ENCODE measurements around the gene COPZ2. TPM values are rescaled to one million over a fixed set of nuclear protein-coding genes. Genes with fewer than 3 reads are reported as not detected.
"Not testable (repeated sequence)": the region's sequence is repeated elsewhere in the genome, so short reads cannot be mapped to it uniquely, and the experiment has no call there.

COPZ2 gene
- total RNA-seq, 1 donor from 2014 or later, result 4.6 TPM

DNA sequence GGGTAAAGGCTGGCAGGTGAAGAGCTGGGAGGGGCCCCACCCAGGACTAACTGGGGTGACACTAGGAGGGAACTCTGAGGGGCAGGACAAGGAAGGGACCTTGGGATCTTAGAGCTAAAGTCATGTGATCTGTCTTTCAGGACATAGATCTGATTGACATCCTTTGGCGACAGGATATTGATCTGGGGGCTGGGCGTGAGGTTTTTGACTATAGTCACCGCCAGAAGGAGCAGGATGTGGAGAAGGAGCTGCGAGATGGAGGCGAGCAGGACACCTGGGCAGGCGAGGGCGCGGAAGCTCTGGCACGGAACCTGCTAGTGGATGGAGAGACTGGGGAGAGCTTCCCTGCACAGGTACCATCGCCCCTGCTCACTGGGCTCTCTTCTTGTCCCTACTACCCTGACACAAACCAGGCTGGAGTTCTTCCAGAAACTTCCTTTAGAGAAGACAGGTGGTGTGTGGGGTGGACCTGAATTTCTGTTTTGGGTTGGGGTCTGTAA is 18.7 kb upstream of the COPZ2 start:
- DNase-seq (ENCODE audit: low read depth in 2 of 2), result no peak

DNA sequence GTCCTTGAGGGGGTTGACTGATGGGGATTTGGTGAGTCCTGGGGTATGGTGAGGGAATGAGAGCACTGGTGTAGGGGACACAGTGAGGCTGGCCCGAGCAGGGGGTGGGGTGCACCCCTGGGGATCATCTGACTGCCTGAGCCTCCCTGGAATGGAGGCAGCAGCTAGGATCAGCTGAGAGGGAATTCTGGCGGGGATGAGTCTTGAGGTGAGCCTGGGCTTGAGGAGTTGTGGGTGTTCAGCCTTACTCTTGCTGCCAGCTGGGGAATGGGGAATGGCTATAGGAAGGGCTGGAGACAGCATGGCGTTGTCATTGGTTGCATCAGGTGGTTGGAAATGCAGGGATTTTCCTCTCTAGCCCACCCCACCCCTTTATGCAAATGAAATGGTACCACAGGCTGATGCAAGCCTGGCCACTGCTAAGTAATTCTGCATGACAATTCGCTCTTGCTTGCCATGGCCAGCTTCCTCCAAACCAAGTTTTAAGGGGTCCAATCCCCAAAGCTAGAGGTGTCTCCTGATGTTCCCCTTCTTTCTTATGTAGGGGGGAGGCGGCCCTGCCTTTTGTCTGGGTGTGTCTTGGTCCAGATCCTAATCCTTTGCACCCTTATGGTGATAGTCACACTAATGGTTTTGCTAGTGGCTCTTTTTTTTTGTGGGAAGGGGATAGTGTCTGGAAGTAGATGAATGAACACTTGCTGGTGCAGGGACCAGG is 18.1 kb upstream of the COPZ2 start:
- DNase-seq (ENCODE audit: low read depth in 2 of 2), result peak in 1 of 2 donors; percentile 33

DNA sequence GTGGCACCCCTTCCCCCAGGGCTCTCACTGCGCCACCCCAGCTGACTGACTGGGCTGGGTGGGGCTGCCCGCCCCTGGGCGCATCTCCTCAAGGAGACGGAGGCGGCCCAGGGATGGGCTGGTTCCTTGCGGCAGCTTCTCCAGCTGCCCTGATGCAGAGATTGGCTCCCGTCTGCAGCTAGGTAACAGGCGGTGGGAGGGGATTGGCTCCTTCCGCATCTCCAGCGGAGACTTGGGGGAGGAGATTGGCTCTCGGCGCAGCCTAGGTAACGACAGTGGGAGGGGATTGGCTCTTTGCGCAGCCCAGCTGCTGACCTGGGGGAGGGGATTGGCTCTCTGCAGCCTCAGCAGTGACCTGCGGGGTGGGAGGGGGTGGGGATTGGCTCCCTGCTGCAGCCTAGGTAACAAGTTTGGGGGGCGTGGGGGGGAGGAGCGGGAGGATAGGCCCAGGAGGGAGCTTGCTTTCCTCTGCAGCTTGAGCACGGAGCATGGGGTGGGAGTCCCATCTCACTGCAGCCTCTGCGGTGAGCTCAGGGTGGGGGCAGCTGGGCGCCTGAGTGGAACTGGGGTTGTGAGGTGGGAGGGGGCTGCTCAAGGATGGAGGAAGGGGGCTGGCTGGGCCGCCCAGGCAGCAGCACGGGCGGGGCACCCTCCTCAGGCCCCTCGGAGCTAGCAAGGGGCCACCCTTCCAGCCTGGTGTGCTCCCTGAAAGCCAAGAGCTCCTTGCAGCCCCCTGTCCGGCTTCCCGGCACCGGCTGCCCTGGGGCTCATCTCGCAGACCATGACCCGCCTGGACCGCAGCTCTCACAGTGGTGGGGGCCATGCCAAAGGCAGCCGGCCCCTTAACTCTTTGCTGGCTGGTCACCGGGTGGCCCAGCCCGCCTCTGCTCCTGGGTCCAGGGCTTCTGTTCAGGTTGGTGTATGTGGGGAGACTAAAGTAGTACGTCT is 16.9 kb upstream of the COPZ2 start:
- DNase-seq (ENCODE audit: low read depth in 2 of 2), result peak; percentile 57 to 61

DNA sequence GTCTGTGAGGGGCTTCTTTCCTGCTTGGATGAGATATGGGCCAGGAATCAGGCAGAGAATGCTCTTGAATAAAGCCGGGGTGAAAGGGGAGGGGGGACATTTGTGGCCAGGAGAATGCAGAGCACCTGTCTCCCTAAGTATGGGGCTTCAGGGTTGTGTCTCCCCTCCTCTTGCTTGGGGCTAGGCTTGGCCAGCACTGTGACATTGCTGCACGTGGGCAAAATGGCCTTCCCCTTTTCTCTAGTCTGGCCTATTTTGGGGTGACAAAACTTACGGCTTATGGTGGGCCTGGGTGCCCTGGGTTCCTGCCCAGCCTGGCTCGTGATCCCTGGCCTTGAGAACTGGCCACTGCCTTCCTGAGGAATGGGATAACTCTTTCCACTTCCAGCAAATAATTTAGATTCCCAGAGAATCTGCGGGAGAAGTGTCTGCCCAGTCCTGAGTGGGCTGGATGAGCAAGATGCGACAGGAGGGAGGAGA is 16.2 kb upstream of the COPZ2 start:
- no peak for DNase-seq (ENCODE audit: low read depth in 2 of 2)

DNA sequence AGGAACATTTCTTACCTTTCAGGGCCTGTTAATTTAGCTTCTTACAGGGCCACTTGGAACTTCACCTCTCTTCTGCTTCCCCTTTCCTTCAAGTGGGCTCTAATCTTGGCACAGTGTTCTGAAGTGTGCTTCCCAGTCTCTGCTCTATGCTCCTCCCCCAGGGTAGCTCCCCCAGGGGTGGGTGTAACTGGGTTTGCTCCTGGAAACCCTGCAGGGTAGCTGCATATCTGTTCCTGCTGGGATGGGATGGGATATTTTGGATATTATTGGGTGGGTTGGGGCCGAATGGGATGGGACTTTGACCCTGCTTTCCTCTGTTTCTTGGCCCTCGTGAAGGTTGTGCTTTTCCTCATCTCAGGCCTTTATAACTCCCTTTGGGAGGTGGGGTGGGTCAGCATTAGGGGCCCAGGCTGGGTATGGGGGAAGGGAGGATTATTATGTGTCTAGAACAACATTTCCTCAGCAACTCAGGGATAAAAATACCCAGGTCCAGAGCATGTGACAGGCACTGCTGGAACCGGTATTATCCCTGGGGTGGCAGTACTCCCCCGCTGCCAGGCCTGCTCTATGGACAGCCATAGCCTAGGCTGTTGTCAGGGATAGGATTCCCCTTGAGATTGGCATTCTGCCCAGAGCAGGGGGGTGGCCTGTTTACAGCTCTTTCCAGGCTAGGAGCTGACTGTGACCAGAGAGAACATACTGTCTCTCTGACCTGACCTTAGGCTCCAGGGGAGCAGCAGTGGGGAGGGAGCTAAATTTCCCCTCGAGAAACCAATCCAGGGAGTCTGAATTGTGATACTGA is 15.6 kb upstream of the COPZ2 start:
- DNase-seq (ENCODE audit: low read depth in 2 of 2), result peak; percentile 62 to 96

DNA sequence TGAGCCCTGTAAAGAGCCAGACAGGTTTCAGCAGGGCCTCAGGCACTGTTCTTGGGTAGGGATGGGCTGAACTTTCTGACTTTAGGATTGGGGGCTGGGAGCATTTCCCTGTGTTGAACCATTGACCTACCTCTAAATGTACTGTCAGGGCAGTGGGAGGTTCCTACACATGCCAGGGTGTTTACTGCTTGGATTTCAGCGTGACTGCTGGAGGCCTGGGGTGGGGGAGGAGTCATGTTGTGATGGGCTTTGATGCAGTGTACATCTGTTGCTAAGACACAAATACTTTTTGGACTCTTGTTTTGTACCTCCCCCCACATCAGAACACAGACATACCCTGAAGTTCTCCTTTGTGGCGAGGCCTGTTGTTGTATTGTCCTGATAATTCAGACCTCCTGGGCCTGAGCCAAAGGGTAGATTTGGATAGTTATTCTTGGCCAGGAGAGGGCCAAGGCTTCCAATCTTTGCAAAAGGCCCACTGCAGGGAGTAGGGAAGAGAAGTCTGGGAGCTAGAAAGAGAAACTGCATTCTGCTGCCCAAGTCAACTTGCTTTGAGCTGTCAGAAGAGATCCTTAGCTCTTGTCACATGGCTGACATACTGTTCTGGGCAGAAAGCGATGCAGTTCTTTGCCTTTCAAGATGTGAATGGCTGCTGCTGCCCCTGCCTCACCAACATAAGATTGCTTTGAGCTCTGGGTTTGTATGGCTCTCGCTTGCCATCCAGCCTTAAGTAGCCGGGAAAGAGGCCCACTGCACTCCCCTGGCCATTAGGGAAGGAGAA is 14.3 kb upstream of the COPZ2 start:
- DNase-seq (ENCODE audit: low read depth in 2 of 2), result peak; percentile 86 to 88

DNA sequence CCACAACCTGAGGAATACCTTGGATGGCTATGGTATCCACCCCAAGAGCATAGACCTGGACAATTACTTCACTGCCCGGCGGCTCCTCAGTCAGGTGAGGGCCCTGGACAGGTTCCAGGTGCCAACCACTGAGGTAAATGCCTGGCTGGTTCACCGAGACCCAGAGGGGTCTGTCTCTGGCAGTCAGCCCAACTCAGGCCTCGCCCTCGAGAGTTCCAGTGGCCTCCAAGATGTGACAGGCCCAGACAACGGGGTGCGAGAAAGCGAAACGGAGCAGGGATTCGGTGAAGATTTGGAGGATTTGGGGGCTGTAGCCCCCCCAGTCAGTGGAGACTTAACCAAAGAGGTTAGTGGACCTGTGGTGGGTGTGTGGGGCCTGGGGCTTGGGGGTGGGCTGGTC is 13.7 kb upstream of the COPZ2 start:
- no peak for DNase-seq (ENCODE audit: low read depth in 2 of 2)

DNA sequence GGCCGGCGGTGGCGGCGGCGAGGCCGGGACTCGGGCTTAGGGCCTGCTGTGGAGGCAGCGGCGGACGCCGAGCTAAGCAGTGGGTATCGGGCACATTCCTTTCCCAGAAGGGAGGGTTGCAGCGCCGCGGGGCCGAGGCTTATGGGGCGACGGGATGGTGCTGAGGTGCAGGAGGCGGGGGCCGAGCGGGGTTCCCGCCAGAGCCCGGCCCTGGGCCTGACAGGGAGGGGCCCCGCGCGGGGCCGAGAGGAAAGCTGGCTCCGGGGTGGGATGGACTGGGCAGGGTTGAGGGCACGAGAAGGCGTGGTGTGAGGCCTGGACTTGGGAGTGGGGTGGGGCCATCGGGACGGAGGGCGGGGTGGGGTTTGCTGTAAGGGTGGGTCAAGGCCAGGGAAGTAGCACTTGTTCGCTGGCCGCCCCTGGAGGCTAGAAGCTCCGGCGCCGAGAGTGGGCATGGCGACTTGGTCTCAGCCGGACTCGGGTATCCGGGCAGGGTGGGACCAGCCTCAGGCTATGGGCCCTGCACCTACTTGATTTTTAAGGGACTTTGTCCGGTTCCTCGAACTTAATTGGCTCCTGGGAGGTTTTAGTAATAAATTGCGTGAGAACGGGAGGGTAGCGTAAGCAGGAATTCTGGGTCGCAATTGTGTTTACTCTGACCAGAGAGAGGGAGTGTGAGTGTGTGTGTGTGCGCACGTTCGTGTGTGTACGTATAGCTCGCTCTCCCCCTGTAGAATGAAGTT is 11.0 kb upstream of the COPZ2 start:
- peak; percentile 90 to 95 for DNase-seq (ENCODE audit: low read depth in 2 of 2)

DNA sequence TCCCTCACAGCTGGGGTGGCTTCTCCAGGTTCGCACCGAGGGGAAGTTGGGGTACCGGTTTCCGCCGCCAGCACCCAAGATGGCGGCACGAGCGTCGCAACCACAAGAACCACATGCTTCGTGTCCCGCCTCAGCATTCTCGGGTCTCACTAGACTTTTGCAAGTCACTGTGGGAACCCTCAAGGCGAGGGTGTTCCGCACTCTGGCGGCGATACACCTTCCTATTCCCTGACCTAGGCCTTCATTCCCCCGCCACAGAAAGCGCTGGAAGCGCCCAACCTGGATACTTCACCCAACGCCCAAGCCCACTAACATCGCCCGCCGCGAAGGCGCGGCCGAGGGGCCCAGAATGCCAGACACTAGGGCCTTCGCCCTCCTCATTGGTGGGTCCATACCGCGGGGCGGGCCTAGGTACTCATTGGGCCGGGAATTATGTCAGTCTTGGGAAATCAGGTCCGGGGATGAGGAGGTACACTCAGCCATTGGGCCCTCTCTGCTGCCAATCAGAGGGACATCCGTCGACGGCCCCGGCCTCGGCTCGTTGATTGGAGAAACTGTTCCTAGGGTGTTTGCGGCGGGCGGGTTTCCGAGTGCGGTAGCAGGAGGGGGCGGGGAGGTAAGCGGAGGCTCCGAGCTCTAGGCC is 10.3 kb upstream of the COPZ2 start, which contains the start of gene NFE2L1:
TSS of gene NFE2L1 (plus strand) at position 619 of the 643 bp plus-strand sequence. CDS start 2,760 bp downstream, outside the sequence.
- peak; percentile 100 for DNase-seq (ENCODE audit: low read depth in 2 of 2)

DNA sequence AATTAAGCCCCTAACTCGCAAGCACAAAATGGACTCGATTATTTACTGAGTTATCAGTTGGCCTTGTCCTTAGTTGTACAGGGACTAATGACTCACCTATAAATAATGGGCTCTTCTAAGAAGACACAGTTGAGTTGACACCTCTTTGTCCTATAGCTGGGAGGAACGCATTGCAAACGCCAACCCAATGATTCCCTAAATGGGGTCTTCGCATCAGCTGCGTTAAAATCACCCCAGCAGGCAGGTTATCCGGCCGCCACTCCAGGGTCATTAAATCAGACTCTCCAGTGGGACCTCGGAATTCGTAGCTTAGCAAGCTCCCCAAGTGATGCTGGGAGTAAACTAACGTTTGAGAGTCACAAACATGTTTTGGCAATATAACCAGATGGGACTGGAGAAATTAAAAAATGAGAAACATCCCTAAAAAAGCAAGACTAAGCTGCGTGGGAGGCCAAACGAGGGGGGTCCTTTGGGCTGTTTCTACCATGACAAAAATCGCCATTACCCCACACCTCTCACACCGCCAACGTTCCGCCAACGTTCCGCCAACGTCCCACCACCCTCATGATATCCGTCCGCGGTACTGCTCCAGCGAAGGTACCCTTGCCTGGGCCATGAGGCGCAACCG is 9.6 kb upstream of the COPZ2 start:
- DNase-seq (ENCODE audit: low read depth in 2 of 2), result peak in 1 of 2 donors; percentile 78

DNA sequence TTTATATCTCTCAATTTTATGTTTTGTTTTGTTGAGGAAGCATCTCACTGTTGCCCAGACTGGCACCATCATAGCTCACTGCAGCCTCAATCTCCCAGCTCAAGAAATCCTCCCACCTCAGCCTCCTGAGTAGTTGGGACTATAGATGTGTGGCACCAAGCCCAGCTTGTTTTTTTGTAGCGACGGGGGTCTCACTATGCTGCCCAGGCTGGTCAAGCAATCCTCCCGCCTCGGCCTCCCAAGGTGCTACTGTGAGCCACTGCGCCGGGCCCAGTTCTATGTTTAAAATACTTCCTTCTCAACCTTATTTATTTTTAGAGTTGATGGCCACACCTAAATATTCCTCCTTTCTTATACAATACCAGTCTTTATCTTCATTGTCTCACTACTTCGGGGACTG is 8.7 kb upstream of the COPZ2 start:
- no peak for DNase-seq (ENCODE audit: low read depth in 2 of 2)

DNA sequence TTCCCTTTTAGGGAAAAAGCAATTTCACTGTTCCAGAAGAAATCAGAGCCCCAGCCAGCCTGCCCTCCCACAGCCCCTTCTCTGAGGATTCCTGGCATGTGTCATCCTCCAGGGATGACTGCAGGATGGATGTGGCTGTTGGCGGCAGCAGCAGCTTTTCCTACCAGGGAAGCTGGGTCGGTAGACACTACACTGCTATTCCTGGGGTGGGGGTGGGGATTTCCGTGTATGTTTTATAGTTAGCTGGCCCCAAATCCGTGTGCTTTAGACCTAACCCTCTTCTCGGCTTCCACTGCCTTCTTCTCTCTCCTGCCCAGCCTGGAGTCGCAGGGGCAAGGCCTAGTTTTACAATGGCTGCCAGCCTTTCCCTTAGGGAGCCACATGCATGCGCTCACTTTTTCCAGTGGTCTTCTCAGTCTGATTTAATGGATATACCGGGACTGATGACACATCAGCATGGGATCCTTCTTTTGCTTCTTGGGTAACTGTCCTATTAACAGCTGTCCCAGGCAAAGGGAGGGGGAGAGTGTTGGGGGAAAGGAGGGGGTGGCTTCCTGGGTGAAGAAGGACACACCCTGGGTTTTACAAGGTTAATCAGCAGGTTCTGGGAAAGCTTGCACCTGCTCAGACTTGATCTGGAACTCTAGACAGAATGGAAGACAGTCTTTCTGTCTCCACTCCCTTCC is 7.9 kb upstream of the COPZ2 start:
- DNase-seq (ENCODE audit: low read depth in 2 of 2), result peak in 1 of 2 donors; percentile 48

DNA sequence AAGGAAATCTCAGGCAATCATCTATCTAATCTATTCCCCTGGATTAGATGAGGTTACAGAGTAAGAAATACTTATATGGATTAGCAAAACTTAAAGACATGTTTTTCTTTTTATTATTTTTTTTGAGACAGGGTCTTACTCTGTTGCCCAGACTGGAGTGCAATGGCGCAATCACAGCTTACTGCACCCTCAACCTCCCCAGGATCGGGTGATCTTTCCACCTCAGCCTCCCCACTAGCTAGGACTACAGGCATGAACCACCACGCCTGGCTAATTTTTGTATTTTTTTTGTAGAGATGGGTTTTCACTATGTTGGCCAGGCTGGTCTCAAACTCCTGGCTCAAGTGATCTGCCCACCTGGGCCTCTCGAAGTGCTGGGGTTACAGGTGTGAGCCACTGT is 7.3 kb upstream of the COPZ2 start:
- DNase-seq (ENCODE audit: low read depth in 2 of 2), result no peak

DNA sequence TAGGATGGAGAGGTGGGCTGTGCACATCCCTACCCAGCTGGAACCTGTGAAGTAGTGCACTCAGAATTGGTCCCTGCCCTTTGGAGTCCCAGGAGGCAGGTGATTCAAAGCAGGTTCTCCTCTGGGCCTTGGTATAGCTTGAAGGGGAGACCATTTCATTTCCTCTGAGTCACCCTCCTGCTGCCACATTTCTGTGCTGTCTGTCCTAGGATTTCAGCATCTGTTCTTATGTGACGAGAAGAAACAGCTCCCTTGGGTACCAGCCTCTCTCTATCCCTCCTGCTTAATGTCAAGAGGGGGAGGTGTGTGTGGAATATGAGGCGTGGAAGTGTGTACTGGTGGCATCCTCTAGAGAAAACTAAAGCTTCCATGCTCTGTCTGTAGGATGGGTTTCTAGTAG is 5.6 kb upstream of the COPZ2 start:
- DNase-seq (ENCODE audit: low read depth in 2 of 2), result no peak

DNA sequence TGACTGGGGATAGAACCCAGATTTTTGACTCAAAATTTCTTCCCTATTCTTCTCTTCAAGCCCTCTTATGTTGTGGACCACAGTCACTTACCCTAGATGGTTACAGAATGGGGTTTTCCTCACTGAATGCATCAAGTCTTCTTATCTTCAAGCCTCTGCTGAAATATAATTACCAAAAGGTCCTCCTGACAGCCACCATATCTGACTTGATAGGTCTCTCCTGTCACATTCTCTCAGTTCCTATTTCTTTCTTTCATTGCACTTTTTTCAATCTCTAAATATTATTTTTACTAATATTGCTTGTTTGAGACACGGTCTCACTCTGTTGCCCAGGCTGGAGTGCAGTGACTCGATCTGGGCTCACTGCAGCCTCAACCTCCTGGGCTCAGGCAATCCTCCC is 1.1 kb upstream of the COPZ2 start:
- DNase-seq (ENCODE audit: low read depth in 2 of 2), result no peak

DNA sequence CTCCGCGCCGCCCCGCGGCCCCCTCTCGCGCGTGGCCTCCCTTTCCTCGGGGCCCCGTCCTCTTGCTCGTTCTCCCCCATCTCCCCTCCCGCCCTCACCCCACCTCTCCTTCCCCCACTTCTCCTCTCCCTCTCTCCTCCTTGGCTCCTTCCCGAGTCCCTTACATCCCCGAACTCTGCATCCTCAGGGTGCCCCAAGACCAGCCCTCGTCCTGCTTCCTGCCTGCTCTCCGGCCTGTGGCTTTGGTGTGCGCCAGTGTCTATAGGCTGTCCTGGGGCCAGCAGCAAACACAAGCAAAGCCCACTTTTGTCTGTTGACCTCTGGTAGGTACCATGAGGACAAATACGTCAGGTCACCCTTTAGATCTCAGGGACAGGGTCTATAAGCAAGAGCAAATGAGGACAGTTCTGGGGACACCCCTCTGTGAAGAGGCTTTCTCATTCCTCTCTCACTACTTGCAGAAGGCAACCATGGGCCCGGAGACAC is 284 bp upstream of the COPZ2 start:
- no peak for DNase-seq (ENCODE audit: low read depth in 2 of 2)

DNA sequence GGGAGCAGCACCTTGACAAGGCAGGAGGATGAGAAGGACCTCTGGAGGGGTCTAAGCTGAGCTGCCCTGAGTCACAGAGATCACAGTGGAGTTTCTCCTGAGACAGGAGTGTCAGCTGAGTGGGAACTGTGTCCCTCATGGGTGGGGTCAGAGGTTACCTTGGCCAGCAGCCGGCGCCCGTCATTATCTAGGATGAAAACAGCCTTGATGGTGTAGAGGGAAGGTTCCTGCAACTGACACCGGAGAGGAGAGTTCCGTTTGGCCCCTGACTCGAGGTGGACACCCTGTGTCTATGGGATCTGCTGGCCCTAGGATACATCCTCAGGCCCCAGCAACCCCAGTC is 933 bp downstream of the COPZ2 start:
- no peak for DNase-seq (ENCODE audit: low read depth in 2 of 2)

DNA sequence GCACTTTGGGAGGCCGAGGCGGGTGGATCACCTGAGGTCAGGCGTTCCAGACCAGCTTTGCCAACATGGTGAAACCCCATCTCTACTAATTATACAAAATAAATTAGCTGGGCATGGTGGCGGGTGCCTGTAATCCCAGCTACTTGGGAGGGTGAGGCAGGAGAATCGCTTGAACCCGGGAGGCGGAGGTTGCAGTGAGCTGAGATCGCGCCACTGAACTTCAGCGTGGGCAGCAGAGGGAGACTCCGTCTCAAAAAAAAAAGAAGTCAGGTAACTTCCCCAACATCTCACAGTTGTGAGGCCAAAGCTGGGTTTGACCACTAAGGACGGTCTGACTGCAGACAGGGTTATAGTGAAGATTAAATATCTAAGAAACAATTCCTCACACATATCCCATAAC is 2.9 kb downstream of the COPZ2 start:
- DNase-seq (ENCODE audit: low read depth in 2 of 2), result not testable (repeated sequence)
